Esophagus (tissue), 2 donors: ENCODE data around the gene TBXA2R. TPM values are rescaled to one million over a fixed set of nuclear protein-coding genes. Genes with fewer than 3 reads are reported as not detected.

Experiments used
- H3K27ac ChIP-seq, 2 donors: one replicate each; pipeline ENCODE4 v1.5.1; 2013; ENCODE audit warnings: low read depth in 2 of 2, mild to moderate bottlenecking in 2 of 2, inconsistent platforms in 1 of 2, low read length in 1 of 2, moderate library complexity in 1 of 2
- H3K27me3 ChIP-seq, 2 donors: one replicate each; pipeline ENCODE4 v1.6.1; 2013; ENCODE audit warnings: low read length in 2 of 2, control low read depth in 1 of 2, mild to moderate bottlenecking in 1 of 2; ENCODE audit not compliant: insufficient read depth in 2 of 2, control insufficient read depth in 1 of 2
- H3K36me3 ChIP-seq, 2 donors: one replicate each; pipeline ENCODE4 v1.6.1; 2013; ENCODE audit warnings: low read length in 1 of 2; ENCODE audit not compliant: control insufficient read depth in 2 of 2, insufficient read depth in 2 of 2
- H3K4me1 ChIP-seq, 2 donors: one replicate each; pipeline ENCODE4 v1.6.1; 2013; ENCODE audit warnings: low read length in 1 of 2; ENCODE audit not compliant: control insufficient read depth in 2 of 2, insufficient read depth in 2 of 2
- H3K4me3 ChIP-seq, 2 donors: one replicate each; pipeline ENCODE4 v1.5.1; 2013; ENCODE audit warnings: low read length in 2 of 2, mild to moderate bottlenecking in 2 of 2, low read depth in 1 of 2, moderate library complexity in 1 of 2
- H3K9me3 ChIP-seq, 2 donors: one replicate each; pipeline ENCODE4 v1.6.1; 2013; ENCODE audit warnings: mild to moderate bottlenecking in 2 of 2, low read depth in 1 of 2, low read length in 1 of 2, moderate library complexity in 1 of 2; ENCODE audit not compliant: control insufficient read depth in 2 of 2, insufficient read depth in 1 of 2
- WGBS, 2 donors: extraction: QIAGEN DNeasy Blood & Tissue Kit; methylation state at CpG; one replicate each; pipeline ENCODE4 v1.1.7; 2013; 5-methylcytosine and 5-hydroxymethylcytosine counted together
- polyA plus RNA-seq, 2 donors: library from polyadenylated mRNA; stranded (reverse); fragments of 200-250 nt; gene quantifications; one replicate each; pipeline ENCODE4 v1.2.3, GENCODE V29; 2013
- donor health status: healthy with polysubstance abuse.
- donor health status: Bipolar disorder and iron deficiency.

TBXA2R gene
- polyA plus RNA-seq, 2 donors = 0.59 to 0.64 TPM

GRCh38 chr19:3613818-3614661, 7.4 kb upstream of the TBXA2R start:
- Histone ChIP-seq H3K27me3 (no peaks in the 10 kb centered on the region), H3K4me3 (no peak overlapping the region), H3K27ac (peak overlapping the region in 1 of 2 donors; percentile 39), H3K9me3 (no peaks in the 10 kb centered on the region), H3K4me1 (peaks cover 0 to 7% of the 10 kb centered on the region in 2 donors), H3K36me3 (peaks cover 0 to 43% of the 10 kb centered on the region in 2 donors)
- 80 to 89% methylated on average over 30 to 39 of the region's 39 CpGs for WGBS, 2 donors

GRCh38 chr19:3612901-3613741, 6.4 kb upstream of the TBXA2R start:
- Histone ChIP-seq H3K36me3 (peaks cover 0 to 41% of the 10 kb centered on the region in 2 donors), H3K27me3 (no peaks in the 10 kb centered on the region), H3K4me3 (no peak overlapping the region), H3K27ac (peak overlapping the region in 1 of 2 donors; percentile 37), H3K4me1 (peaks cover 2 to 5% of the 10 kb centered on the region in 2 donors), H3K9me3 (no peaks in the 10 kb centered on the region)
- WGBS, 2 donors = 87% methylated on average over 76 to 79 of the region's 79 CpGs

DNA sequence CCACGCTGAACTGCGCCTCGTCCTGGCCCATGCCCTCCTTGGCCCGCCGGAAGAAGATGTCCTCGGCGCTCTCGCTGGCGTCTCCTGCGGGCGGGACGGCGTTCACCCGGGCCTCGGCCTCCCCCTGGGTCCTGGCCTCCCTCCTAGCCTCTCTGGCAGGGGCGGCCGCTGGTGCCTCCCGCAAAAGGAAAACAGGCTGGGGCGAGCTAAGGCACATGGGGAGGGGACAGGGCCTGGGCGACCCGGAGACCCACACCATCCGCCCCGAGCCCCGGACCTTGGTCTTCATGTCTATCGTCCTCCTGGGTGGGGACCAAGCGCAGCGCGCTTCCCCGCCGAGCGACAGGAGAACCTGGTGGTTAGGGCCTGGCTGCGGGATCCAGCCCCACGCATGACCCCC, 5.7 kb upstream of the TBXA2R start:
- H3K36me3 ChIP-seq = peaks cover 0 to 38% of the 10 kb centered on the region in 2 donors
- no peaks in the 10 kb centered on the region for H3K27me3 ChIP-seq
- WGBS, 2 donors = 97% methylated on average over 33 of the region's 33 CpGs
- peaks cover 2 to 5% of the 10 kb centered on the region in 2 donors for H3K4me1 ChIP-seq
- peak overlapping the region in 1 of 2 donors; percentile 8 for H3K27ac ChIP-seq
- H3K9me3 ChIP-seq = no peaks in the 10 kb centered on the region
- no peak overlapping the region for H3K4me3 ChIP-seq

DNA sequence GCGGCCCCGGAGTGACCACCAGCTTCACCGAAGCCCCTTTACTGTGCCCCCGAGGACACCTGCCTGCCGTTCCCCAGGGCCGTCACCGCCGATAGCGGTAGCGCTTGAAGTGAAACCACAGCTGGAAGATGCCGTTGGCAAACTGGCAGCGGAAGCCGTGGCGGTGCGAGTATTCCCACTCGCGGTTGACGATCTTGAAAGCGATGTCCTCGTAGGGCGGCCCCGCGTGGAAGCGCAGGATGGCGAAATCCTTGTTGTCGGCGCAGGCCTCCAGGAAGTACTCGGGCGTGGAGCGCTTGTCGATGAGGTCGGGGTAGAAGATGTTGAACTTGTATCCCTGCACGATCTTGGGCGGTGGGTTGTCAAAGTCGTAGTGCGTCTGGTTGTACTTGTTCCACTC, 5.2 kb upstream of the TBXA2R start:
- Histone ChIP-seq H3K4me1 (peaks cover 3 to 6% of the 10 kb centered on the region in 2 donors), H3K27ac (no peak overlapping the region), H3K9me3 (no peaks in the 10 kb centered on the region), H3K27me3 (no peaks in the 10 kb centered on the region), H3K4me3 (no peak overlapping the region), H3K36me3 (peaks cover 0 to 38% of the 10 kb centered on the region in 2 donors)
- 95 to 97% methylated on average over 36 of the region's 36 CpGs for WGBS, 2 donors

- Histone ChIP-seq H3K27me3 (no peaks in the 10 kb centered on the region), H3K36me3 (peaks cover 0 to 38% of the 10 kb centered on the region in 2 donors), H3K4me1 (peaks cover 6 to 10% of the 10 kb centered on the region in 2 donors), H3K9me3 (no peaks in the 10 kb centered on the region), H3K27ac (no peak overlapping the region), H3K4me3 (no peak overlapping the region)
- WGBS, 2 donors = 84 to 85% methylated on average over 41 of the region's 41 CpGs
Measured at GRCh38 chr19:3610745-3611717, 4.4 kb upstream of the TBXA2R start.

- peaks cover 8 to 10% of the 10 kb centered on the region in 2 donors for H3K4me1 ChIP-seq
- peaks cover 0 to 30% of the 10 kb centered on the region in 2 donors for H3K36me3 ChIP-seq
- WGBS, 2 donors = 70 to 76% methylated on average over 24 of the region's 24 CpGs
- no peaks in the 10 kb centered on the region for H3K9me3 ChIP-seq
- peak overlapping the region in 1 of 2 donors; percentile 8 for H3K27ac ChIP-seq
- no peaks in the 10 kb centered on the region for H3K27me3 ChIP-seq
- H3K4me3 ChIP-seq = no peak overlapping the region
Measured at GRCh38 chr19:3609779-3610719, 3.4 kb upstream of the TBXA2R start.

- H3K27ac ChIP-seq = peak overlapping the region in 1 of 2 donors; percentile 53
- no peak overlapping the region for H3K4me3 ChIP-seq
- H3K4me1 ChIP-seq = peaks cover 8 to 10% of the 10 kb centered on the region in 2 donors
- 52 to 53% methylated on average over 18 to 21 of the region's 21 CpGs for WGBS, 2 donors
- peaks cover 0 to 29% of the 10 kb centered on the region in 2 donors for H3K36me3 ChIP-seq
- H3K9me3 ChIP-seq = no peaks in the 10 kb centered on the region
- no peaks in the 10 kb centered on the region for H3K27me3 ChIP-seq
Measured at GRCh38 chr19:3608750-3609322, 2.2 kb upstream of the TBXA2R start.

DNA sequence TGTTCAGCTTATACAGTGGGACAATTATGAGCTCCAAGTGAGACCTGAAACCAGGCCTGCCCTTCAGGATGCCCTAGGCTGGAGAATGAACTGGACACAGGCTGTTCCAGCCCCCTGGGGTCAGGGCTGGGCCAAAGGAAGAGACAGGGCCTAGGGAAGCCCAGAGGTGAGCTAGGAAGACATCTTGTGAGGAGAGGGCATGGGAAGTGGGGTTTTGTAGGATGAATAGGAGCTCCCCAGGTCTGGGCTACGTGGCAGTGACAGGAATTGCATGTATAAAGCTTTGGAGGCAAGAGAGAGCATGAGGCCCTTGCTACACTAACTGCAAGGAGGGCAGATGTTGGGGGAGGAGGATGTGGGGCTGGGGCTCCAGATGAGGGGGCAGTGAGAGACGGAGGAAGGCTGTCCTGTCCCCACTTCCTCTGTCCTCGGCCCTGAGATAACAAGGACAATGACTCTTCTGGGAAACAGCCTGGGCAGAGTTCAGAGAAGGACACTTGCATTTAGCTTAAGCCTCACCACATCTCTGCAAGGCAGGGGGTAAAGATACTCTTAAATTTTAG, 1.5 kb upstream of the TBXA2R start:
- H3K9me3 ChIP-seq = no peaks in the 10 kb centered on the region
- H3K27me3 ChIP-seq = no peaks in the 10 kb centered on the region
- peaks cover 8 to 10% of the 10 kb centered on the region in 2 donors for H3K4me1 ChIP-seq
- H3K27ac ChIP-seq = peak overlapping the region in 1 of 2 donors; percentile 53
- WGBS, 2 donors = 57 to 63% methylated on average over 3 of the region's 3 CpGs
- H3K36me3 ChIP-seq = peaks cover 0 to 24% of the 10 kb centered on the region in 2 donors
- no peak overlapping the region for H3K4me3 ChIP-seq
